GM21528 (cell line): ENCODE data around the gene EDA.

Experiments
- ATAC-seq: cut with Tn5 transposase; IDR thresholded peaks from one replicate; pipeline ENCODE4 v1.9.1; 2021; ENCODE audit warnings: mild to moderate bottlenecking, moderate library complexity; ENCODE audit not compliant: unreplicated experiment, low FRiP score

EDA gene

DNA sequence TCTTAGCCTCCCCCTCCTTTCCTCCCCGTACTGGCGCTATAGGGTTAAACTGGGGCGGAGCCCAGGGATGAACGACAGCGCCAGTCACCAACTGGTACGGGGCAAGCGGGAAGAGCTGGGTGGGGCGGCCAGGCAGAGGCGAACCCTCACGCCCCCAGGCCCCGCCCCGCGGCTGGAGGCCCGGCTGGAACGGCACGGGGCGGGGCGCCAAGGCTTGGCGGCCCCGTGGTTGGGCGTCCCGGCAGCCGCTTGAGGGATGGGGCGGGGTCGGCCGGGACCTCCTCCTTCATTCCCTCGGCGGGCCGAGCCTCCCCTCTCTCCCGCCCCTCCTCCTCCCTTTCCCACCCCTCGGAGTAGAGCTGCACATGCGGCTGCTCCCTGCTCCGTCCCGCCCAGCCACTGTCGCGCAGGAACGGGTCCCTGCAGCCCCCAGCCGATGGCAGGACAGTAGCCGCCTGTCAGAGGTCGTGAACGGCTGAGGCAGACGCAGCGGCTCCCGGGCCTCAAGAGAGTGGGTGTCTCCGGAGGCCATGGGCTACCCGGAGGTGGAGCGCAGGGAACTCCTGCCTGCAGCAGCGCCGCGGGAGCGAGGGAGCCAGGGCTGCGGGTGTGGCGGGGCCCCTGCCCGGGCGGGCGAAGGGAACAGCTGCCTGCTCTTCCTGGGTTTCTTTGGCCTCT lies at the start of gene EDA:
EDA (plus strand) TSS at position 335 of the 678 bp plus-strand sequence.
- peak; percentile 68 for ATAC-seq

DNA sequence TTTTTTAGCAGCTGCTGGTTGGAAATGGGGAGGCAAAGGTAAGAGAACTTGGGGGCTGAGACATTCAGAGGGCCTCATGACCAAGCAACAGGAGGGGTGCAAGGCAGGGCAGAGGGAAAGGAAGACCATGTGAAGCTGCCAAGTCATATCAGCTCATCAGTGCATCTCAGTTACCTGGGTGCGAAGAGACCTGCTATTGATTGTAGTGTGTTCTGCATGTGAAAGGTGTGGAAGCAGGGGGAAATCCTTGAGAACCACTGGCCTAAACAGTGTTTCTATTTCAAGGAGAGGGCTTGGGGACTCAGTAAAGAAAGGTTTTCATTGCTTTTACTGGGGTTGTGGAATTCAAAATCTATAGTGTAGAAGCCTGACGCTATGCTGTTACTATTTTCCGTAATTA lies 47.1 kb upstream of the EDA start:
- no peak for ATAC-seq

DNA sequence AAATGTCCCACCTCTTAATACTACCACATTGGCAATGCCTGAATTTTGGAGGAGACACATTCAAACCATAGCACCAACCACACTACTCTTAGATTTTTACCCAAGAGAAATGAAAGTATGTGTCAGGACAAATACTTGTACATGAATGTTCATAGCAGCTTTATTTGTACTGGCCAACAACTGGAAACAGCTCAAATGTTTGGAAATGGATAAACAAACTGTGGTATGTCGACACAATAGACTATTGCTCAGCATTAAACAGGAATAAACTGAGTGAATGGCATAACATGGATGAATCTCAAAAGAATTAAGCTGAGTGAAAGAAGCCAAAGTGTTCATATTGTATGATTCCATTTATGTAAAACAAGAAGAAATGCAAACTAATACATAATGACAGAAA lies 18.5 kb upstream of the EDA start:
- no peak for ATAC-seq

DNA sequence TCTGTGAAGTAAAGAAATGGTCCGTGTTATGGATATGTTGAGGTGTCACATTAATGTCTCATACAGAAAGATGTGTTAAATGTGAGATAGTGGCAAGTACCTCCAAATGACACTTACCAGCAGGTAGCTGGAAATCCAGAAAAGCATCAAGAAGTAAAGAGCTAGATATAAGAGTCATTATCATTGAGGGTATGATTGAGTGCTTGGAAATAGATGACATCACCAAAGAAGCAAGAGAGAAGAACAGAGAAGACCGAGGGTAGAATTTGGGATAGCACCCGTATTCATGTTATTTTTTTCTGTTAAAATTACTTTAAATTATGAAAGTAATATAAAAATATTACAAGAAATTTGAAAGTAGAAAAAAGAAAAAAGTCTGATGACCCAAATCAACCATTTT lies 15.7 kb upstream of the EDA start:
- ATAC-seq, result no peak

DNA sequence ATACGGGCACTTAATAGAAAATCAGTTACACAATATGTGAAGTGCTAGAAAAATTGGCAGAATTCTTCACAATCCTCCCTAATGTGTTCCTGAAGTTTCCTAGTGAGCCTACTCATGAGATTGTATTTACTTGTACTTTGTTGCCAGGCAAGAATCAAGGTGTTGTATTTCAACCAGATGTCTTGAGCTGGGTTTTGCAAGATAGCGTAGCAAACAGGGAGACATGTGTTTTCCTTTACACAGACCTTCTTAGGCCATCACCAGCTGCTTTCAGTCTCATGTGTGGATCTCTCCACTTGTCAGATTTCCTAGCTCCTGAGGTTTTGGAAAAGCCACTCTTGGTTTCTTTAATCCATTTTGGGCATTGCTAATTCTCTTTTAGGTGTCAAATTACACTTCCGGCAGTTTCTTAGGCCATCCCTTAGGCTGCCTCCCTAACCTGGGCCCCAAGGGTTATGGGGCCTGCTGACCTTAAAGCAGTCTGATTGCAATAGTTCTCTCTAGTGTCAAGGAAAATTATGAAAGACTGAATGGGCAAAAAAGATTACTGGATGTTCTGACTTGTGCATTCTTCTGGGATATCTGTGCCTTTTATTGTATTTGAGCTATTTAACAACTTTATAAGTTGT lies 12.2 kb upstream of the EDA start:
- no peak for ATAC-seq

DNA sequence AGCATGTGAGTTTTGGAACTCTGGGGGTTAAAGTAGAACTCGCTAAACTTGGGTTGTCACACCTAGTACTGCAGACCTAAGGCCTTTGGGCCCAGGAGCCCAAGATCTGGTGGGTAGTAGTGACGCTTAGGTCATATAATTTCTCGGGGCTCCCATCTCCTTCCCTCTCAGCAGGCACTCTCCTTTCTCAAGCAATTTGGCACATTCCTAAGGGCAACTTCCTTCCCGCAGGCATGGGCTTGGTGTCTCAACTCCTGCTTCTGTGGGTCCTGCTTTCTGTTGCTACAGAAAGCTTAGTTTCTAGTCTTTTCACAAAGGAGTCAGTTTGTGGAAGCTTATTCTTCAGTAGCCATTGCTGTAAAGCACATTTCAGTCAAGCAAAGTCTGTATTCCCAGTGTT lies 10.4 kb upstream of the EDA start:
- no peak for ATAC-seq

DNA sequence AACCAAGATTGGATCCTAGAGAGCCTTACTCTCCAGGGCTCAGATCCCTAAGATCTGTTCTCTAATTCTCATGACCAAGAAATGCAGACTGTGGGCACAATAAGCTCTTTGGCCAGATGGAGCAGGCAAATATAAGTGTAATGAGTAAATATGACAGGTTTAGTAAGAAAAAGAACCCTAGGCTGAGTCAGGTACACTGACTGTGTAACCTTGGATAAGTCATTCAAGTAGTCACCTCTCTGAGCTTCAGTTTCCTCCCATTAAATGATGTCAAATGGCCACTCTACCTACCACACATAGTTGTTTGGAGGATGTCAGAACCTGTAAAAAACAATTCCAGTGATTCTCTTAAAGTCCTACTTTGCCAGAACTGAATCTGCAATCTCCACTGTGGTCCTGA lies 8.3 kb upstream of the EDA start:
- no peak for ATAC-seq

DNA sequence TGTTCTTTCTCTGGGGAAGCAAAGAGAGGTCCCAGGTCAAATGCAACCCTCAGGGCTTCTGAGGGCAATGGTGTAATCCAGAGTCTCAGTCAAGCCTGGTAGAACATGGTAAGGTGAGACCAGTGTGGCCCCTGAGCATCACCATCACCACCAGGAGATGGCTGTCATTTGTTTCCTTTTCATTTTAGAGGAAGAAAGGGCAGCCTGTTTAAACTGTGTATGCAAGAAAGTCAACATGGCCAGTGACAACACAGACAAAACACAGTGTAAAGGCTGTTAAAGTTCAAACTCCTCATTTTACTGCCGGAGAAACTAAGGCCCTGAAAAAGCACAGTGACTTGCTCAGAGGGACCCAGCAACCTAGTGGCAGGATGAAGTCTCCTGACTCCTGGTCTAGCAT lies 2.0 kb upstream of the EDA start:
- no peak for ATAC-seq

DNA sequence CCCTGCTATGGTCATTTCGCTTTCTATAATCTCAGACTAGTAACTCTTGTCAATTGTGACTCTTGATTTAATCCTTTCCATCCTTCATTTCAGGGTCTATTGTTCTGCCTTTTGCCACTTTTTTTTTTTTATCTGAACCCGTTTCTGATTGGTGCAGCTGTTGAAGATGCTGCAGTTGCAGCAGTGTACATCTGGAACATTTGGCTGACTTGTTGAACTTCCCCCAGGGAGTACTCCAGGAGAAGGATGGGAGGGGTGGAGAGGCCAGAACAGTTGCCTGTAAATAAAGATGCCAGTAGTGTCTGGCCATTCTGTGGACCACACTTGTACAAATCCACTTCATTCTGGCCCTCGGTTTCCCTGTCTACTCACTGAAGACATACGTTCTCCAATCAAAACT lies 1.0 kb upstream of the EDA start:
- ATAC-seq, result no peak

DNA sequence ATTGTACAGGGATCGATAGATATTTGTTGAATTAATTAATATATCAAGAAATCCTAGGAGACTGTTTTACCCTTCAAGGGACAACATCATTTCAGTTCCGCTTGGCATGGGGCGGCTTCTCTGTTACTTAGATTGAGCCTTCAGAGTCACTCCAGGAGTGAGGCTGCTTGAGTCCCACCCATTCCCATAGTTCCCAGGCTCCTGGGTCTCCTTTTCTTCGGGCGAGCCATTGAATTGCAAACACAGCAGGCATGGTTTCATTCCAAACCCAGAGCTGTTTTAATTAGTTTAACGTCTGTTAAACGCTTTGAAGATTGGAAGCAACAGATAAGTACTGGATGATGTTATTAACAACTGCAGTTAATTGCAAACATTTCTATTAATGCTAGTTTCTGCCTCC lies 571 bp upstream of the EDA start:
- no peak for ATAC-seq

DNA sequence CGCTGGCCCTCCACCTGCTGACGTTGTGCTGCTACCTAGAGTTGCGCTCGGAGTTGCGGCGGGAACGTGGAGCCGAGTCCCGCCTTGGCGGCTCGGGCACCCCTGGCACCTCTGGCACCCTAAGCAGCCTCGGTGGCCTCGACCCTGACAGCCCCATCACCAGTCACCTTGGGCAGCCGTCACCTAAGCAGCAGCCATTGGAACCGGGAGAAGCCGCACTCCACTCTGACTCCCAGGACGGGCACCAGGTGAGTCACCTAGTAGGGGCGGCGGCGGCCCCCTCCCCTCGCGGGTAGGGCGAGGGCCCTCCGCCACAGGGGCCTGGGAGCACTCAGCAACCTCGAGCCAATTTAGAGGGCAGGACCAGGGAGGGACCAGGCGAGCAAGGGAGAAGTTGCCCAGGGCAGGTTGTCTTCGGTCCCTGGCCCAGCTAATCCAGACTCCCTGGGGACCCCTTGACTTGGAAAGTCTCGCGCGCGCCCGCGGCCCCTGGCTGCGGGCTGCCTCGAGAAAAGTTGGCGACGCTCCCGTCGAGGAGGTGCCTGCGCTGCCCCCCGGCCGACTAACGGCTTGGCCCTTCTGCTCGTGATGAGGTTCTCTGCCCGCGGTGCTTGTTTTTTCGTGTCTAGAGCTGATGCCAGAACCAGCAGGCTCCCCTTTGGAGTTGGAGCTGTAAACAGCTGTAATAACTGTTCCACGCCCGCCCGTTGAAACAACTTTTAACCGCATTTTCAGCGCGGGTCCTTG lies 717 bp downstream of the EDA start:
- no peak for ATAC-seq

DNA sequence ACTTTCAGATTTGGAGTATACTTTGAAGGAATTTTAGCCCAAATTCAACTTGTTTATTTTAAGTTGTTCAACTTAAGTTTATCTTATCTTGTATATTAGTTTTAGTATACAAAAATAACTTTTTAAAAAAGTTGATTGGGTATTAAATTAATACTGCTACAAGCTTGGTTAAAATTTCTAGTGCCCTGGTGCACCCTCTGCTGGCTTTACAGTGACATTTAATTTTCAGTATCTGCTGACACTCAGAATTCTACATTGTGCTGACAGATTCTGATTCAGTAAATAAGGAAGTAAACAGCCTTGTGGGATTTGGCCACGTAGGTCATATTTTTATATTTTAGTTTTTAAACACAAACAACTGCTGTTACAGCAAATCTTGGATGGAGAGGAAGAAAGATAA lies 2.9 kb downstream of the EDA start:
- no peak for ATAC-seq

DNA sequence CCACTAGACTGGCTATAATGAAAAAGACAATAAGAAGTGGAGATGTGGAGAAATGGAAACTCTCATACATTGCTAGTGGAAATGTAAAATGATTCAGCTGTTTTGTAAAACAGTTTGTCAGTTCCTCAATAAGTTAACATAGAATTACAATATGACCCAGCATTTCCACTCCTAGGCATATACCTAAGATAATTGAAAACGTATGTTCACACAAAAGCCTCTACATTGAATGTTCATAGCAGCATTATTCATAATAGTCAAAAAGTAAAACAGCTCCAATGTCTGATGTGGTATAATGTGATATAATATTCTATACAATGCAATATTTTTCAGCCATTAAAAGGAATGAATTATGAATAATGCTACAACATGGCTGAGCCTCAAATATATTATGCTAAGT lies 10.2 kb downstream of the EDA start:
- ATAC-seq, result no peak

DNA sequence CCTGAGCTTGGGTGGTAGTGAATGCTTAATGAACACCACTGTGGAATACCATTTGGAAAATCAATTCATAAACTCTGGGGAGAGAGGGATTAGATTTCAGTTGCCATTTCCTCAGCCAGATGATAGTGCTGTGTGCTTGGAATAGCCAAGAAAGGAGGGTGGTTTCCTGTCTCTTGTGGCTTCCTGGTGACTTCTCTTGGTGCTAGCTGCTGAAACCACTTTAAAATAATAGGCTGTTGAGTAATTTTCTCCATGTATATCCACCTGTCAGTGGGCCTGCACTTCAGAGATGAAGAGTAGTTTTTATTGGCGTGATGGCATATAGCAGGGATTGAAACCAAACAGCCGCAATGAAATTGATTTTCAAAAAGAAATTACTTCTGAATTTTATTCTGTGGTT lies 11.8 kb downstream of the EDA start:
- no peak for ATAC-seq

DNA sequence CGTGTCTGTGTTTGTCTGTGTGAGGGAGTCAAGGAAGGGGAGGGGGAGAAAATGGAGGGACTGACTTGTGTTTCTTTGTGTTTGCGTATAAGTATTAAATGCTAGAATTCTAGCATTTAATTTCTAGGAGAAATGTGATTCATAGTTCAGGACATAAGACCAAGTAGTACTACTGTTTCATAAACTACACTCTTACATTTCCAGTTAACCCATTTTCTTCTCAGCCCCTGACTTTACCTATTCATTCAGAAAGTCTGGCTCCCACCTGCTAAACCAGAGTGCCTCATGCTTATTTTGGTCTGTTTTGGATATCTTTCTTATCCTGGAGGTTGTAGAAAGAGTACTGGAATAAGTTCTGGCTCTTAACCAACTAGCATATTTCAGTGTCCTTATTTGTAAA lies 14.2 kb downstream of the EDA start:
- no peak for ATAC-seq

DNA sequence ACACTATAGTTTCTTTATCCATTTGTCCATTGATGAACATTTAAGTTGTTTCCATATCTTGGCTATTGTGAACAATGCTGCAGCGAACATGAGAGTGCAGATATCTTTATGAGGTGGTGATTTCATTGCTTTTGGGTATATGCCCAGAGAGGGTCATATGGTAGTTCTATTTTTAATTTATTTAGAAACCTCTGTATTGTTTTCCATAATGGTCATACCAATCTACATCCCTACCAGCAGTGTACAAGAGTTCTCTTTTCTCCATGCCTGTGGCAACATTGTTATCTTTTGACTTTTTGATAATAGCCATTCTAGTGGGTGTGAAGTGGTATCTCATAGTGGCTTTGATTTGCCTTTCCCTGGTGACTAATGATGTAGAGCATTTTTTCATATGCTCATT lies 48.8 kb downstream of the EDA start:
- ATAC-seq, result no peak

DNA sequence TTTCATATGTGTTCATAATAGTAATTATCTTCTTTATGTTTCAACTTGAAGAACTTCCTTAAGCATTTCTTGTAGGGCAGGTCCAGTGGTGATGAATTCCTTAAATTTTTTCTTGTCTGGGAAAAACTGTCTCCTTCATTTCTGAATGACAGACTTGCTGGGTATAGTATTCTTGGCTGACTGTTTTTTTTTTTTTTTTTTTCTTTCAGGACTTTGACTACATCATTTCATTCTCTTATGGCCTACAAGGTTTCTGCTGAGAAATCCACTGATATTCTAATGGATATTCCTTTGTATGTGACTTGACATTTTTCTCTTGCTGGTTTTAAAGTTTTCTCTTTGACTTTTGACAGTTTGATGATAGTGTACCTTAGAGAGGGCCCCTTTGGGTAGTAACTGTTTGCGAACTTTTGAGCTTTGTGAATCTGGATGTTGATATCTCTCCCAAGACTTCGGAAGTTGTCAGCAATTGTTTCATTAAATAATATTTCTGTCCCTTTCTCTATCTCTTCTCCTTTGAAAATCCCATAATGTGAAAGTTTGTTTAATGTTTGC lies 54.2 kb downstream of the EDA start:
- no peak for ATAC-seq

DNA sequence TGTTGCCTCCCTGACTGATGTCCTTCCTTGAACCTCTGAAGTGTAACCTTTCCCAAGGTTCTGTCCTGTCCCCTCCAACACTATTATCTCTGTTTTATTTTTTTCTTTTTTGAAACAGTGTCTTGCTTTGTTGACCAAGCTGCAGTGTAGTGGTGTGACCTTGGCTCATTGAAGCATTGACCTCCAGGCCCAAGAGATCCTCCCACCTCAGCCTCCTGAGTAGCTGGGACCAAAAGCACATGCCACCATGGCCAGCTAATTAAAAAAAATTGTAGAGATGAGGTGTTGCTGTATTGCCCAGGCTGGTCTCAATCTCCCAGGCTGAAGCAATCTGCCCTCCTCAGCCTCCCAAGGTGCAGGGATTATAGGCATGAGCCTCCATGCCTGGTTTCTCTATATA lies 59.0 kb downstream of the EDA start:
- ATAC-seq, result no peak

DNA sequence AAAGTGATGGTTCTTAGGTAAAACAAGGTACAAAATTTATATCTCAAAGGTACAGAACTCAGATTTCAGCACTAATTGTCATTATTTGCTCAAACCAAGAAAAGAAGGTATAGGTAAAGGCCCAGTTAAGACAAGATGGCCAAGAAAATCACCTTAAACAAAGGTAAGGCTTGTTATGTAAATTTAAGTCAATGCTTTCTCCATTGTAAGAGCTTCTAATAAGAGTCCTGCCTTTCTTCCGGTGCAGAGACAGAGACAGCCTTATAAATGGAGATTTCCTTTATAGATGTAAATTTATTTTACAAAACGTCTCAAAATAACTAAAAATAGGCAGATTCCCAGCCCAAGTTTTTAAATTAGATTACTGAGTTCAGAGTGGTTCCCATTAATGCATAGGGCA lies 89.9 kb downstream of the EDA start:
- ATAC-seq, result no peak

DNA sequence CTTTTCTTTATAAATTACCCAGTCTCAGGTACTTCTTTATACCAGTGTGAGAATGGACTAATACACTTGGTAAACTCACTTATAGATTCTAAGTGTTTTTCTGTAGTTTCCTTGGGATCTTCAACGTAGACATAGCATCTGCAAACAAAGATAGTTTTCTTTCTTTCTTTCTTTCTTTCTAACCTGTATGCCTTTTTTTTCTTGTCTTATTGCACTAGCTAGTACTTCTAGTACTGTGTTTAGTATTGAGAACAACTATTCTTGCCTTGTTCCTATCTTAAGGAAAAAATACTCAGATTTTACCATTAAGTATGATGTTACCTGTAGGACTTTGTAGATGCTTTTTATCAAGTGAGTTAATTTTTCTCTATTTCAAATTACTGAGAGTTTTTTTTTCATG lies 102.2 kb downstream of the EDA start:
- ATAC-seq, result no peak

DNA sequence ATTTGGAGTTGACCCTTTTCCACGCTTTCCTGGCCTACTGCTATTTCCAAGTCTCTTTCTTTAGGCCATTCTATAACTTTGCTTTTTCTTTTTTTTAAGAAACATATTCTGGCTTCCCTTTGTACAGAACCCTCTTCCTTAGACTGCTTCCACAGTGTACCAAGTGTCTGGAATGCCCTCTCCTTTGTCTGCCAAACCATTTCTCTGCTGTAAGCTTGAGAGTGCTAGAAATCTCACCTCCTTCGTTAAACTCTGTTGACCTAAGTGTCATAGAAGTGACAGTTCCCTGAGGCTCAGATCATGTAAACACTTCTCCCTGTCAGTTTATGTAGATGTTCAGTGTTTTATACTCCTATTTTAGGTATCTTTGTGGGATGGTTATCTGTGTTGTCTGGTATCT lies 108.4 kb downstream of the EDA start:
- ATAC-seq, result no peak

DNA sequence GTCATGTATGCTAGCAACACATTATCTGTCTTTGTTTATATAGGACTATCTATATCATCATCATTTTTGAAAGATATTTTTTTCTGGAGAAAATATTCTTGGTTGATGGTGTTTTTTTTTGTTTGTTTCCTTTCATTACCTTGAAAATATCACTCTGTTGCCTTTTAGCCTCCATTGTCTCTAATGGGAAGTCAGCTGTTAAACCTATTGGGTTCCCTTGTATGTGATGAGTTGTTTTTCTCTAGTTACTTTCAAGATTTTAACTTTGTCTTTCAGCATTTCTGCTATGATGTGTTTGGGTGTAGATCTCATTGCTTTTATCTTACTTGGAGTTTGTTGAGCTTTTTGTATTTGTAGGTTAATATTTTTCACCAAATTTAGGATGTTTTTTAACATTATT lies 124.4 kb downstream of the EDA start:
- no peak for ATAC-seq
